Measurements from ENCODE around the gene LRCOL1.
"Not testable (repeated sequence)": the region's sequence is repeated elsewhere in the genome, so short reads cannot be mapped to it uniquely, and the experiment has no call there.

LRCOL1 gene

DNA sequence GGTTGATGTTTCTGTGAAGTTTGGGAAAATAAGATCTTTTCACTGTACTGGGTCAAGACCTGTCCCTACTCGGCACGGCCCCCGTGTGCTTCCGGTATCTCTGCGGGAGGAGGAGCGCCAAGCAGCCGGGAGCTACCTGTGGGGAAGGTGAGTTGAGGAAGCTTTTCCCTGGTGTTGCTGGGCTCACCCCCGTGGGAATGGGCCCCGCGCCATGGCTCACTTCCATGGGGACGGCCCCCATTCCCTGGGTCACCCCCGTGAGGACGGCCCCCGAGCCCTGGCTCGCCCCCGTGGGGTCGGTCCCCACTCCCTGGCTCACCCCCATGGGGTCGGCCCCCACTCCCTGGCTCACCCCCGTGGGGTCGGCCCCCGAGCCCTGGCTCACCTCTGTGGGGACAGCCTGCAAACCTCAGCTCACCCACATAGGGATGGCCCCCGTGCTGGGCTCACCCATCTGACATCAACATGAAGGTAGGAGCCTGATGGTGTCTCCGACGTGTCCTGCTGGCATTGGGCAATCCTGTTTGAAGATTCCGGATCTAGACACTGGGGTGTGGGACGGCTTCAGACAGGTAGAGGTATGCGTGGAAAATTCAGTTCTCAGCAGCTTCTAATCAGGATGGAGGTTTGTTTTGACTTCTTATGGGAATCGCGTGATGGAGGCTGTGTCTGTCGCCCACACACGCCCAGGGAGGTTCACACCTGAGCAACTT, 9.1 kb downstream of the LRCOL1 start:
- H2AFZ ChIP-seq (ENCODE audit: low read length): no peak overlapping the region
- H3K36me3 ChIP-seq (replicated peaks; ENCODE audit: insufficient read depth, low read length): no peaks in the 10 kb centered on the region
- H3K9me3 ChIP-seq (replicated peaks; ENCODE audit: insufficient read depth, low read length): no peaks in the 10 kb centered on the region
- H3K27me3 ChIP-seq (replicated peaks; ENCODE audit: insufficient read depth, low read length): peaks cover 16% of the 10 kb centered on the region
- TF ChIP-seq EZH2 (optimal IDR thresholded peaks at IDR 0.05; ENCODE audit: low read depth, low read length) (no peak), EZH2phosphoT487 (IDR thresholded peaks at IDR 0.05; ENCODE audit: low read length) (no peak), CTCF (IDR thresholded peaks at IDR 0.05; ENCODE audit: low read length) (no peak)
- no peak overlapping the region for H3K27ac ChIP-seq (ENCODE audit: low read length)
- H4K20me1 ChIP-seq (ENCODE audit: insufficient read depth, low read length): no peaks in the 10 kb centered on the region
- H3F3A ChIP-seq (ENCODE audit: insufficient read depth, low read length): no peaks in the 10 kb centered on the region
- no peaks in the 10 kb centered on the region for H3K4me1 ChIP-seq (ENCODE audit: low read length)
- no peaks in the 10 kb centered on the region for H3K9me2 ChIP-seq (replicated peaks; ENCODE audit: insufficient read depth, low read length)
- no peak overlapping the region for H3K4me3 ChIP-seq (ENCODE audit: low read length)
- DNase-seq: no peak
- H3K9ac ChIP-seq (ENCODE audit: low read length): no peak overlapping the region
- H3K79me2 ChIP-seq (ENCODE audit: low read length): no peaks in the 10 kb centered on the region
- no peak overlapping the region for H3K4me2 ChIP-seq (ENCODE audit: low read depth, low read length)

DNA sequence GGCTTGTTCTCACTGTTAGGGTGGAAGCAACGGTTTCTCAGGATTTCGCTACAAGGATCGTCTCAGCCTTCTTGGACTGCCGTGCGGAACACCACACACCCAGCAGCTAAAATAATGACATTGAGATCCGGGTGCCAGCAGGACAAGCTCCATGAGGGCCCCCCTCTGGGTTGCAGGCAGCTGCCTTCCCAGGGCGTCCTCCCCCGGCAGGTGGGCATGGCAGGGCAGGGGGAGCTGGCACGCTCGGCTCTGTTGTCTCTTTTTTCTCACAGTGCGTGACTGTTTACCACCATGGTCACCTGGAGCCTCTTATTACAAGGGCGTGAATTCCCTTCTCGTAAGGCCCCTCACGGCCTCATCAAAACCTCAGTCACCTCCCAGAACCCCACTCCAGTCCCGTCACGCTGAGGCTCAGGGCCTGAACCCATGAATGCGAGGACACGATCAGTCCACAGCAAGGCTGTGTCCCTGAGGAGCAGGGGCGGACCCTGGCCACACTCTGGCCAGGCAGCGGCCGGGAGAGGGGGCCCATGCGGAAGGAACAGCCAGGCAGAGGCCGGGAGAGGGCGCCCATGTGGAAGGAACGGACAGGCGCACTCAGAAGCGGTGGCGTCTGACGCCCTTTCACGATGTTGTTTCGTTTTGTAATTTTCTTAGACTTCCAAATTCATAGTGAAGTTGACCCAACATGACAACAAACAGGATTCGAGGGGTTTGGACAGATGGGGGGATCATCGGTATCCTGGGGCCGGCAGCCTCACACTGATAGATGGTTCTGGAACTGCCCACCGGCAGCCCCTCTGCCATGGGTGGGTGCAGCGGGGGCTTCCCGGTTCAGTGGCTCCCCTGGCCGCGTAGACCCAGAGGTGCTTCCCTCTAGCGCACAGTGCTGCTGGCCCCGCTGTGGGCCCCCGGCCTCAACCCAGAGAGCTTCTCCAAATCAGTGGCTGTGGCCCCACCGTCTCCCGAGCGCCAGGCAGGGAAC, 10.0 kb downstream of the LRCOL1 start:
- no peaks in the 10 kb centered on the region for H3F3A ChIP-seq (ENCODE audit: insufficient read depth, low read length)
- H3K9me3 ChIP-seq (replicated peaks; ENCODE audit: insufficient read depth, low read length): no peaks in the 10 kb centered on the region
- no peak overlapping the region for H3K27ac ChIP-seq (ENCODE audit: low read length)
- H4K20me1 ChIP-seq (ENCODE audit: insufficient read depth, low read length): no peaks in the 10 kb centered on the region
- peaks cover 18% of the 10 kb centered on the region for H3K27me3 ChIP-seq (replicated peaks; ENCODE audit: insufficient read depth, low read length)
- H3K4me1 ChIP-seq (ENCODE audit: low read length): no peaks in the 10 kb centered on the region
- no peak for TF ChIP-seq EZH2 (optimal IDR thresholded peaks at IDR 0.05; ENCODE audit: low read depth, low read length)
- no peak for TF ChIP-seq CTCF (IDR thresholded peaks at IDR 0.05; ENCODE audit: low read length)
- TF ChIP-seq EZH2phosphoT487 (IDR thresholded peaks at IDR 0.05; ENCODE audit: low read length): no peak
- no peak for DNase-seq
- no peak overlapping the region for H3K4me3 ChIP-seq (ENCODE audit: low read length)
- no peaks in the 10 kb centered on the region for H3K79me2 ChIP-seq (ENCODE audit: low read length)
- H2AFZ ChIP-seq (ENCODE audit: low read length): no peak overlapping the region
- H3K9ac ChIP-seq (ENCODE audit: low read length): no peak overlapping the region
- H3K4me2 ChIP-seq (ENCODE audit: low read depth, low read length): no peak overlapping the region
- H3K36me3 ChIP-seq (replicated peaks; ENCODE audit: insufficient read depth, low read length): no peaks in the 10 kb centered on the region
- no peaks in the 10 kb centered on the region for H3K9me2 ChIP-seq (replicated peaks; ENCODE audit: insufficient read depth, low read length)

DNA sequence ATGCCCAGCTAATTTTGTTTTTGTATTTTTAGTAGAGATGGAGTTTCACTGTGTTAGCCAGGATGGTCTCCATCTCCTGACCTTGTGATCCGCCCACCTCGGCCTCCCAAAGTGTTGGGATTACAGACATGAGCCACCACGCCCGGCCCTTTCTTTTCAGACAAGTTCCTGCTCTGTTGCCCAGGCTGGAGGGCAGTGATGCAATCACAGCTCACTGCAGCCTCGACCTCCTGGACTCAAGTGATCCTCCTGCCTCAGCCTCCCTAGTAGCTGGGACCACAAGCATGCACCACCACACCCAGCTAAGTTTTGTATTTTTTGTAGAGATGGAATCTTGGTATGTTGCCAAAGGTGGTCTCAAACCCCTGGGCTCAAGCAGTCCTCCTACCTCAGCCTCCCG, 10.9 kb downstream of the LRCOL1 start:
- H3F3A ChIP-seq (ENCODE audit: insufficient read depth, low read length); H3K79me2 ChIP-seq (ENCODE audit: low read length); H3K9ac ChIP-seq (ENCODE audit: low read length); H3K9me2 ChIP-seq (replicated peaks; ENCODE audit: insufficient read depth, low read length); H2AFZ ChIP-seq (ENCODE audit: low read length); H3K4me3 ChIP-seq (ENCODE audit: low read length); H3K36me3 ChIP-seq (replicated peaks; ENCODE audit: insufficient read depth, low read length); H4K20me1 ChIP-seq (ENCODE audit: insufficient read depth, low read length); DNase-seq; H3K27ac ChIP-seq (ENCODE audit: low read length); H3K4me1 ChIP-seq (ENCODE audit: low read length); H3K4me2 ChIP-seq (ENCODE audit: low read depth, low read length); H3K9me3 ChIP-seq (replicated peaks; ENCODE audit: insufficient read depth, low read length): not testable (repeated sequence)
- peaks cover 18% of the 10 kb centered on the region for H3K27me3 ChIP-seq (replicated peaks; ENCODE audit: insufficient read depth, low read length)
